ENCODE data around the gene ZGLP1.

DNA sequence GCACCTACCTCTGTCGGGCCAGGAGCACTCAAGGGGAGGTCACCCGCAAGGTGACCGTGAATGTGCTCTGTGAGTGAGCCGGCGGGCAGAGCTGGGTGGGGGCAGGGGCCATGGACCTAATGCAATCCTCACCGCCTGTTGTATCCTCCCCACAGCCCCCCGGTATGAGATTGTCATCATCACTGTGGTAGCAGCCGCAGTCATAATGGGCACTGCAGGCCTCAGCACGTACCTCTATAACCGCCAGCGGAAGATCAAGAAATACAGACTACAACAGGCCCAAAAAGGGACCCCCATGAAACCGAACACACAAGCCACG, 24.7 kb downstream of the ZGLP1 start:
- TF ChIP-seq, protein P1, sequence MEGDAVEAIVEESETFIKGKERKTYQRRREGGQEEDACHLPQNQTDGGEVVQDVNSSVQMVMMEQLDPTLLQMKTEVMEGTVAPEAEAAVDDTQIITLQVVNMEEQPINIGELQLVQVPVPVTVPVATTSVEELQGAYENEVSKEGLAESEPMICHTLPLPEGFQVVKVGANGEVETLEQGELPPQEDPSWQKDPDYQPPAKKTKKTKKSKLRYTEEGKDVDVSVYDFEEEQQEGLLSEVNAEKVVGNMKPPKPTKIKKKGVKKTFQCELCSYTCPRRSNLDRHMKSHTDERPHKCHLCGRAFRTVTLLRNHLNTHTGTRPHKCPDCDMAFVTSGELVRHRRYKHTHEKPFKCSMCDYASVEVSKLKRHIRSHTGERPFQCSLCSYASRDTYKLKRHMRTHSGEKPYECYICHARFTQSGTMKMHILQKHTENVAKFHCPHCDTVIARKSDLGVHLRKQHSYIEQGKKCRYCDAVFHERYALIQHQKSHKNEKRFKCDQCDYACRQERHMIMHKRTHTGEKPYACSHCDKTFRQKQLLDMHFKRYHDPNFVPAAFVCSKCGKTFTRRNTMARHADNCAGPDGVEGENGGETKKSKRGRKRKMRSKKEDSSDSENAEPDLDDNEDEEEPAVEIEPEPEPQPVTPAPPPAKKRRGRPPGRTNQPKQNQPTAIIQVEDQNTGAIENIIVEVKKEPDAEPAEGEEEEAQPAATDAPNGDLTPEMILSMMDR (IDR thresholded peaks at IDR 0.05 in 8 of 11, conservative IDR thresholded peaks at IDR 0.05 in 3 of 11): no peak
- TF ChIP-seq POLR2A (IDR thresholded peaks at IDR 0.05): no peak
